ENCODE measurements around the gene CCDC186.
A peak's percentile ranks its signal among the peaks of the same experiment; 100 is the strongest.

The CCDC186 gene

GRCh38 chr10:114173921-114174694 is at the start of gene CCDC186:
TSS of gene CCDC186 (minus strand) at chr10:114174203. CDS start at chr10:114163268, 10,935 bp downstream.
- CTCF ChIA-PET: interaction anchor here (0.7 to 1.2 kb wide), 7 partner anchors 13 to 375 kb away, joined by 3 to 4 read pairs (median 3); no protein-coding TSS in a partner anchor
- POLR2A ChIA-PET: interaction anchor here (0.6 kb wide), 1 partner anchor 637 kb away, joined by 3 read pairs; no protein-coding TSS in a partner anchor
- TF ChIP-seq, protein P1, sequence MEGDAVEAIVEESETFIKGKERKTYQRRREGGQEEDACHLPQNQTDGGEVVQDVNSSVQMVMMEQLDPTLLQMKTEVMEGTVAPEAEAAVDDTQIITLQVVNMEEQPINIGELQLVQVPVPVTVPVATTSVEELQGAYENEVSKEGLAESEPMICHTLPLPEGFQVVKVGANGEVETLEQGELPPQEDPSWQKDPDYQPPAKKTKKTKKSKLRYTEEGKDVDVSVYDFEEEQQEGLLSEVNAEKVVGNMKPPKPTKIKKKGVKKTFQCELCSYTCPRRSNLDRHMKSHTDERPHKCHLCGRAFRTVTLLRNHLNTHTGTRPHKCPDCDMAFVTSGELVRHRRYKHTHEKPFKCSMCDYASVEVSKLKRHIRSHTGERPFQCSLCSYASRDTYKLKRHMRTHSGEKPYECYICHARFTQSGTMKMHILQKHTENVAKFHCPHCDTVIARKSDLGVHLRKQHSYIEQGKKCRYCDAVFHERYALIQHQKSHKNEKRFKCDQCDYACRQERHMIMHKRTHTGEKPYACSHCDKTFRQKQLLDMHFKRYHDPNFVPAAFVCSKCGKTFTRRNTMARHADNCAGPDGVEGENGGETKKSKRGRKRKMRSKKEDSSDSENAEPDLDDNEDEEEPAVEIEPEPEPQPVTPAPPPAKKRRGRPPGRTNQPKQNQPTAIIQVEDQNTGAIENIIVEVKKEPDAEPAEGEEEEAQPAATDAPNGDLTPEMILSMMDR (IDR thresholded peaks at IDR 0.05; ENCODE audit: control extremely low read depth, extremely low read depth, low read depth, missing control alignments): no peak
- DNase-seq (ENCODE audit: extremely low spot score): peak; percentile 97

DNA sequence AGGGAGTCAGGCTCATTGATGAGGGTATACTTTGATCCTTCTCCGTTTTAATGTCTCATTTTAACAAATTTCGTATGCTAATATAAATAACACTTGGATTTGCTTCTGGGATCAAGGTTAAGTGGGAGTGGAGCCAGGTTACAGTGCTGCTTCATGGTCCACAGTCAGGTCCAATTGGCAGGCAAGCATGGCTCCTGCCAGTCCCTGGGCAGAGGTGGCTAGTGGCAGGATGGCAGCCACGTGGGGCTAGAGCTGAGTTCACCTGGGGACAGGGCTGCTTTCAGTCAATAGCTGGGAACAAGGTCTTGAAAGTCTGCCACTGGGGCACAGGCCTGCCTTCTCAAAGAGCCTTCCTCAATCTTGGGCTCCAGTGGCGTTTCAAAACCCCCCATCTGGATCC is 49.1 kb upstream of the CCDC186 start:
- POLR2A ChIA-PET: no interaction called here
- CTCF ChIA-PET: interaction anchor here (0.7 to 1.4 kb wide), 2 partner anchors 12 to 14 kb away, joined by 3 read pairs; no protein-coding TSS in a partner anchor
- no peak for DNase-seq (ENCODE audit: extremely low spot score)
- TF ChIP-seq, protein P1 (IDR thresholded peaks at IDR 0.05; ENCODE audit: control extremely low read depth, extremely low read depth, low read depth, missing control alignments): no peak

- POLR2A ChIA-PET: no interaction called here
- no peak for DNase-seq (ENCODE audit: extremely low spot score)
- CTCF ChIA-PET: no interaction called here
- TF ChIP-seq, protein P1 (IDR thresholded peaks at IDR 0.05; ENCODE audit: control extremely low read depth, extremely low read depth, low read depth, missing control alignments): no peak
These were observed 47.2 kb upstream of the CCDC186 start for GRCh38 chr10:114221235-114221634.

GRCh38 chr10:114220281-114220680 is 46.3 kb upstream of the CCDC186 start:
- ChIA-PET CTCF (no interaction called here), POLR2A (no interaction called here)
- TF ChIP-seq, protein P1 (IDR thresholded peaks at IDR 0.05; ENCODE audit: control extremely low read depth, extremely low read depth, low read depth, missing control alignments): no peak
- no peak for DNase-seq (ENCODE audit: extremely low spot score)

GRCh38 chr10:114215033-114215432 is 41.0 kb upstream of the CCDC186 start:
- ChIA-PET CTCF (no interaction called here), POLR2A (no interaction called here)
- DNase-seq (ENCODE audit: extremely low spot score): no peak
- TF ChIP-seq, protein P1 (IDR thresholded peaks at IDR 0.05; ENCODE audit: control extremely low read depth, extremely low read depth, low read depth, missing control alignments): no peak

DNA sequence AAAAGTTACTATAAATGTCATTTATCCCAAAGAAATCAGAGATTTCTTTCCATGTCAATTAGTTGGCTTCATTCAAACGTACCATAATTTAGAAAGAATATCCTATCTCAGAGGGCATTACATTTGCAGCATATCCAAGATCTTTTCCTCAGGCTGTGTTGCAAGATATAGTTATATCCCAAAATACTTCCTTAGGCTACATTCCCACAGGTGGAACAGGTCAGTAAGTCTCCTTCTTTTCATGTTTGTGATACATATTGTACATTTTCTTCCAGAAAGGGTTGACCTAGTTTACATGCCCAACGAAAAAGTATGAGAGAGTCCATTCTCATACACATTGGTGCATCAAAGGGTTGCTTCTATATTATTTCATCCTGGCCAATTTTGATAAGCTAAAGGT is 38.1 kb upstream of the CCDC186 start:
- ChIA-PET POLR2A (no interaction called here), CTCF (interaction anchor here (1.1 to 1.6 kb wide), 3 partner anchors 14 to 19 kb away, joined by 4 to 5 read pairs (median 4); no protein-coding TSS in a partner anchor)
- DNase-seq (ENCODE audit: extremely low spot score): no peak
- TF ChIP-seq, protein P1 (IDR thresholded peaks at IDR 0.05; ENCODE audit: control extremely low read depth, extremely low read depth, low read depth, missing control alignments): no peak
